Testis (tissue), 2 donors: Measurements from ENCODE around the gene MAP2K5.

Experiments
- CTCF ChIP-seq, 3 experiments: fragments of 450-650 bp in 2 of 3; fragments of 200-600 bp in 1 of 3; sonication (generic) in 1 of 3; IDR thresholded peaks; one replicate each; pipeline ENCODE4 v1.5.1; 2016 to 2019; ENCODE audit warnings: antibody characterized with exemption in 3 of 3, mild to moderate bottlenecking in 2 of 3, moderate library complexity in 1 of 3
- POLR2A ChIP-seq: fragments of 450-650 bp; IDR thresholded peaks from one replicate; pipeline ENCODE4 v1.6.1; 2017; ENCODE audit warnings: antibody characterized with exemption, mild to moderate bottlenecking, moderate library complexity

- no peak for TF ChIP-seq CTCF (IDR thresholded peaks at IDR 0.05)
- no peak for TF ChIP-seq POLR2A
These were observed 190.3 kb downstream of the MAP2K5 start for GRCh38 chr15:67732671-67733374.
